ENCODE data around the gene WDFY4. TPM values are rescaled to one million over a fixed set of nuclear protein-coding genes. Genes with fewer than 3 reads are reported as not detected.

The WDFY4 gene
- total and polyA plus RNA-seq, 9 of the 15 experiments (the other 6 are each of a cell fraction or from before 2014, with no cell fraction given) = 0.01 to 0.02 (median 0.01) TPM; not detected in 6

DNA sequence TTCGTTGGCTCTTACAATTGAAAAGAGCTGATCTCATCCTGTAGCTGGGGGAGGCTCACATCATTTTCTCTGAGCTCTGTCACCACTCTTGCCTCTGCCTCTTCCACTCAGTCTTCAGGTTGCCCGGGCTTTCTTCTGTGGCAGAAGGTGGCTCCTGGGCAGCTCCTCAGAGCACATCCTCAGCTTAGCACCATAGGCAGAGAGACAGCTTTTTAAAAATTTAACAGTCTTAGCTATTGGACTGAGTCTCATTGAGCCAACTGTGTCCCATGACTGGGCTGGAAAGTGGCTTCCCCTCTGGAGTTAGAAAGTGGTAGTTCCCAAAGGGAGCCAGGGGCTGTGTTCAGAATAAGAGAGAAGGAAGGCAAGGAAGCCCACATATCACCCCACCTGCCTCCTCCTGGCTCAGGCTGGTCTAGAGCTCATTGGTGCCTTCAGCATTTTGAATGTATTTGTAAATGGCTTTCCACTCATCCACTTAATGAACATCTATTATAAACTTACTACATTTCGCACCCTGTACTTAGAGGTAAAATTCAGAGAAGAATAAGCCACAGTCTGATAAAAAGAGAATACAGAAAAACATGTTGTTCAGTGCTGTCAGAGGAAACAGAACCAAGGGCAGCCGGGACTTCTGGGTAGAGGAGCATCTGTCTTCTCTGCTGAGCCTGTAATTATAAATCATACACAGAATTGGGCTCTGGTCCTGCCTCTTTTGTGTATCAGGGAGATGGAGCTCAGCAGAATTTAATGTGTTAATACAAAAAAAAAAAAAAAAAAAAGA lies 119.3 kb downstream of the WDFY4 start (continued):
- no peak for TF ChIP-seq CBX3 (IDR thresholded peaks at IDR 0.05; ENCODE audit: borderline replicate concordance in 1 of 2, low read length in 2 of 2)
- TF ChIP-seq, protein P1, sequence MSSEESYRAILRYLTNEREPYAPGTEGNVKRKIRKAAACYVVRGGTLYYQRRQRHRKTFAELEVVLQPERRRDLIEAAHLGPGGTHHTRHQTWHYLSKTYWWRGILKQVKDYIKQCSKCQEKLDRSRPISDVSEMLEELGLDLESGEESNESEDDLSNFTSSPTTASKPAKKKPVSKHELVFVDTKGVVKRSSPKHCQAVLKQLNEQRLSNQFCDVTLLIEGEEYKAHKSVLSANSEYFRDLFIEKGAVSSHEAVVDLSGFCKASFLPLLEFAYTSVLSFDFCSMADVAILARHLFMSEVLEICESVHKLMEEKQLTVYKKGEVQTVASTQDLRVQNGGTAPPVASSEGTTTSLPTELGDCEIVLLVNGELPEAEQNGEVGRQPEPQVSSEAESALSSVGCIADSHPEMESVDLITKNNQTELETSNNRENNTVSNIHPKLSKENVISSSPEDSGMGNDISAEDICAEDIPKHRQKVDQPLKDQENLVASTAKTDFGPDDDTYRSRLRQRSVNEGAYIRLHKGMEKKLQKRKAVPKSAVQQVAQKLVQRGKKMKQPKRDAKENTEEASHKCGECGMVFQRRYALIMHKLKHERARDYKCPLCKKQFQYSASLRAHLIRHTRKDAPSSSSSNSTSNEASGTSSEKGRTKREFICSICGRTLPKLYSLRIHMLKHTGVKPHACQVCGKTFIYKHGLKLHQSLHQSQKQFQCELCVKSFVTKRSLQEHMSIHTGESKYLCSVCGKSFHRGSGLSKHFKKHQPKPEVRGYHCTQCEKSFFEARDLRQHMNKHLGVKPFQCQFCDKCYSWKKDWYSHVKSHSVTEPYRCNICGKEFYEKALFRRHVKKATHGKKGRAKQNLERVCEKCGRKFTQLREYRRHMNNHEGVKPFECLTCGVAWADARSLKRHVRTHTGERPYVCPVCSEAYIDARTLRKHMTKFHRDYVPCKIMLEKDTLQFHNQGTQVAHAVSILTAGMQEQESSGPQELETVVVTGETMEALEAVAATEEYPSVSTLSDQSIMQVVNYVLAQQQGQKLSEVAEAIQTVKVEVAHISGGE (CRISPR knock-in tag; IDR thresholded peaks at IDR 0.05) = 0 out of 6 replicates have a peak, but pooled peaks of 1 of the 3 experiments have one; percentile 43
- TF ChIP-seq, protein P2, sequence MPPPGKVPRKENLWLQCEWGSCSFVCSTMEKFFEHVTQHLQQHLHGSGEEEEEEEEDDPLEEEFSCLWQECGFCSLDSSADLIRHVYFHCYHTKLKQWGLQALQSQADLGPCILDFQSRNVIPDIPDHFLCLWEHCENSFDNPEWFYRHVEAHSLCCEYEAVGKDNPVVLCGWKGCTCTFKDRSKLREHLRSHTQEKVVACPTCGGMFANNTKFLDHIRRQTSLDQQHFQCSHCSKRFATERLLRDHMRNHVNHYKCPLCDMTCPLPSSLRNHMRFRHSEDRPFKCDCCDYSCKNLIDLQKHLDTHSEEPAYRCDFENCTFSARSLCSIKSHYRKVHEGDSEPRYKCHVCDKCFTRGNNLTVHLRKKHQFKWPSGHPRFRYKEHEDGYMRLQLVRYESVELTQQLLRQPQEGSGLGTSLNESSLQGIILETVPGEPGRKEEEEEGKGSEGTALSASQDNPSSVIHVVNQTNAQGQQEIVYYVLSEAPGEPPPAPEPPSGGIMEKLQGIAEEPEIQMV (tag; conservative IDR thresholded peaks at IDR 0.05; ENCODE audit: low read depth) = no peak
- peak in 1 of 2 experiments; percentile 89; a peak in 1 of 4 replicates for TF ChIP-seq NONO (IDR thresholded peaks at IDR 0.05; ENCODE audit: low read depth in 2 of 2, low read length in 1 of 2)
- no peak for TF ChIP-seq ZNF263 (CRISPR knock-in tag; IDR thresholded peaks at IDR 0.05; ENCODE audit: borderline replicate concordance)
- TF ChIP-seq, protein P3, sequence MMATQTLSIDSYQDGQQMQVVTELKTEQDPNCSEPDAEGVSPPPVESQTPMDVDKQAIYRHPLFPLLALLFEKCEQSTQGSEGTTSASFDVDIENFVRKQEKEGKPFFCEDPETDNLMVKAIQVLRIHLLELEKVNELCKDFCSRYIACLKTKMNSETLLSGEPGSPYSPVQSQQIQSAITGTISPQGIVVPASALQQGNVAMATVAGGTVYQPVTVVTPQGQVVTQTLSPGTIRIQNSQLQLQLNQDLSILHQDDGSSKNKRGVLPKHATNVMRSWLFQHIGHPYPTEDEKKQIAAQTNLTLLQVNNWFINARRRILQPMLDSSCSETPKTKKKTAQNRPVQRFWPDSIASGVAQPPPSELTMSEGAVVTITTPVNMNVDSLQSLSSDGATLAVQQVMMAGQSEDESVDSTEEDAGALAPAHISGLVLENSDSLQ (IDR thresholded peaks at IDR 0.05) = no peak
- TF ChIP-seq ZNF175 (CRISPR knock-in tag; IDR thresholded peaks at IDR 0.05; ENCODE audit: low read depth) = 0 out of 2 replicates have a peak, but pooled peaks have one; percentile 14
- TF ChIP-seq, protein P4, sequence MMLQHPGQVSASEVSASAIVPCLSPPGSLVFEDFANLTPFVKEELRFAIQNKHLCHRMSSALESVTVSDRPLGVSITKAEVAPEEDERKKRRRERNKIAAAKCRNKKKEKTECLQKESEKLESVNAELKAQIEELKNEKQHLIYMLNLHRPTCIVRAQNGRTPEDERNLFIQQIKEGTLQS (IDR thresholded peaks at IDR 0.05) = no peak
- TF ChIP-seq, protein P4 (CRISPR knock-in tag; conservative IDR thresholded peaks at IDR 0.05) = no peak
- TF ChIP-seq ZNF324 (CRISPR knock-in tag; IDR thresholded peaks at IDR 0.05) = 0 out of 2 replicates have a peak, but pooled peaks have one; percentile 32
- TF ChIP-seq DPF2 (IDR thresholded peaks at IDR 0.05) = no peak
- 0 out of 2 replicates have a peak, but pooled peaks have one; percentile 5 for TF ChIP-seq ZKSCAN8 (CRISPR knock-in tag; IDR thresholded peaks at IDR 0.05)
- no peak for TF ChIP-seq RBM34 (IDR thresholded peaks at IDR 0.05; ENCODE audit: borderline replicate concordance, insufficient read depth, low read length)
- TF ChIP-seq ZNF41 (CRISPR knock-in tag; conservative IDR thresholded peaks at IDR 0.05) = peak; percentile 53; the same call in 1 of the 2 replicates
- TF ChIP-seq, protein P5, sequence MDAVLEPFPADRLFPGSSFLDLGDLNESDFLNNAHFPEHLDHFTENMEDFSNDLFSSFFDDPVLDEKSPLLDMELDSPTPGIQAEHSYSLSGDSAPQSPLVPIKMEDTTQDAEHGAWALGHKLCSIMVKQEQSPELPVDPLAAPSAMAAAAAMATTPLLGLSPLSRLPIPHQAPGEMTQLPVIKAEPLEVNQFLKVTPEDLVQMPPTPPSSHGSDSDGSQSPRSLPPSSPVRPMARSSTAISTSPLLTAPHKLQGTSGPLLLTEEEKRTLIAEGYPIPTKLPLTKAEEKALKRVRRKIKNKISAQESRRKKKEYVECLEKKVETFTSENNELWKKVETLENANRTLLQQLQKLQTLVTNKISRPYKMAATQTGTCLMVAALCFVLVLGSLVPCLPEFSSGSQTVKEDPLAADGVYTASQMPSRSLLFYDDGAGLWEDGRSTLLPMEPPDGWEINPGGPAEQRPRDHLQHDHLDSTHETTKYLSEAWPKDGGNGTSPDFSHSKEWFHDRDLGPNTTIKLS (IDR thresholded peaks at IDR 0.05; ENCODE audit: borderline replicate concordance, low read depth) = no peak
- 0 out of 2 replicates have a peak, but pooled peaks have one; percentile 24 for TF ChIP-seq MAFG (tag; conservative IDR thresholded peaks at IDR 0.05)
- TF ChIP-seq CBX1 (IDR thresholded peaks at IDR 0.05; ENCODE audit: low read depth) = no peak
